HCT116 (cell line): ENCODE results near the gene KLHDC3. TPM values are rescaled to one million over a fixed set of nuclear protein-coding genes. Genes with fewer than 3 reads are reported as not detected.
"Not testable (repeated sequence)": the region's sequence is repeated elsewhere in the genome, so short reads cannot be mapped to it uniquely, and the experiment has no call there.

Experiments used
- ATAC-seq: fragments of 200-7000 bp; cut with Tn5 transposase; 2 replicates; pipeline ENCODE4 v1.9.1; 2020; ENCODE audit warnings: mild to moderate bottlenecking, moderate library complexity
- BruUV-seq: library from RNA; stranded (reverse); fragments of 400-500 nt; replicated peaks from 2 replicates; lab custom pipeline; 2021; lab: Mats Ljungman, UMichigan
- CTCF ChIA-PET: fragments of 300-600 bp; sonication (Branson Sonifier 250); formaldehyde crosslinking; loops from one replicate; lab custom pipeline; 2021; ENCODE audit warnings: antibody characterized with exemption; lab: Charles Lee
- POLR2A ChIA-PET: fragments of 300-600, 350-600 bp; sonication (Branson Sonifier 250); formaldehyde crosslinking; loops from one replicate; lab custom pipeline; 2021; ENCODE audit warnings: antibody characterized with exemption; lab: Charles Lee
- RAD21 ChIA-PET, 2 experiments: fragments of 300-600 bp; sonication (Branson Sonifier 250); formaldehyde crosslinking; loops; one replicate each; lab custom pipeline; 2023; ENCODE audit warnings: low total read pairs in 2 of 2; ENCODE audit not compliant: uncharacterized antibody in 2 of 2, unreplicated experiment in 2 of 2, low non-redundant PET in 1 of 2; lab: Charles Lee
- DNase-seq: peaks from one replicate; pipeline ENCODE4 v3.0.0-alpha.2; 2010; ENCODE audit warnings: low read depth, low spot score
- H2AFZ ChIP-seq: fragments of 200-600 bp; shearing (Covaris generic), sonication (generic); 2 replicates; pipeline ENCODE4 v1.6.1; 2017; ENCODE audit warnings: low read depth, mixed run types, mixed read lengths, antibody characterized with exemption, low read length; ENCODE audit not compliant: poor library complexity, severe bottlenecking
- H3K27ac ChIP-seq: 2 replicates; pipeline ENCODE4 v1.5.1; 2012; ENCODE audit warnings: low read depth, low read length
- H3K27me3 ChIP-seq: fragments of 200-600 bp; sonication (generic); 2 replicates; pipeline ENCODE4 v1.6.1; 2016; ENCODE audit warnings: mixed run types, low read length, mixed read lengths; ENCODE audit not compliant: insufficient read depth
- H3K36me3 ChIP-seq, 2 experiments: fragments of 200-500 bp in 1 of 2; fragments of 200-600 bp in 1 of 2; sonication (Bioruptor generic) in 1 of 2; sonication (generic) in 1 of 2; 2 replicates each; pipeline versions ENCODE4 v1.5.1 to v1.6.1; 2014 to 2016; ENCODE audit warnings: low read length in 2 of 2, inconsistent platforms in 1 of 2, mixed read lengths in 1 of 2, mixed run types in 1 of 2; ENCODE audit not compliant: insufficient read depth in 2 of 2, control insufficient read depth in 1 of 2
- H3K4me1 ChIP-seq, 2 experiments: fragments of 200-600 bp in 1 of 2; sonication (generic) in 1 of 2; 2 replicates each; pipeline versions ENCODE4 v1.5.1 to v1.6.1; 2012 to 2017; ENCODE audit warnings: low read length in 2 of 2, inconsistent platforms in 1 of 2, mild to moderate bottlenecking in 1 of 2, mixed read lengths in 1 of 2, mixed run types in 1 of 2, moderate library complexity in 1 of 2; ENCODE audit not compliant: insufficient read depth in 2 of 2, control insufficient read depth in 1 of 2
- H3K4me2 ChIP-seq: fragments of 200-600 bp; sonication (generic); 2 replicates; pipeline ENCODE4 v1.6.1; 2017; ENCODE audit warnings: mixed run types, low read length, mixed read lengths
- H3K4me3 ChIP-seq, 2 experiments: fragments of 200-600 bp in 1 of 2; sonication (generic) in 1 of 2; replicated peaks in 1 of 2; 2 replicates each; pipeline ENCODE4 v1.5.1; 2011 to 2016; ENCODE audit warnings: low read length in 2 of 2, control low read depth in 1 of 2, low read depth in 1 of 2, mild to moderate bottlenecking in 1 of 2, mixed read lengths in 1 of 2, mixed run types in 1 of 2
- H3K79me2 ChIP-seq: fragments of 200-600 bp; sonication (generic); 2 replicates; pipeline ENCODE4 v1.6.1; 2017; ENCODE audit warnings: mild to moderate bottlenecking, mixed run types, low read length, moderate library complexity, mixed read lengths; ENCODE audit not compliant: insufficient read depth
- H3K9ac ChIP-seq: fragments of 200-600 bp; sonication (generic); 2 replicates; pipeline ENCODE4 v1.6.1; 2016; ENCODE audit warnings: low read length, mixed read lengths
- H3K9me2 ChIP-seq: fragments of 200-600 bp; sonication (generic), shearing (Covaris generic); 2 replicates; pipeline ENCODE4 v1.6.1; 2017; ENCODE audit warnings: mixed run types, mild to moderate bottlenecking, moderate library complexity; ENCODE audit not compliant: insufficient read depth
- H3K9me3 ChIP-seq, 2 experiments: fragments of 200-500 bp in 1 of 2; fragments of 200-600 bp in 1 of 2; sonication (Bioruptor generic) in 1 of 2; sonication (generic) in 1 of 2; 2 replicates each; pipeline ENCODE4 v1.6.1; 2014 to 2017; ENCODE audit warnings: low read length in 2 of 2, mixed read lengths in 2 of 2, inconsistent platforms in 1 of 2, low read depth in 1 of 2, mild to moderate bottlenecking in 1 of 2, mixed run types in 1 of 2, moderate library complexity in 1 of 2; ENCODE audit not compliant: control insufficient read depth in 1 of 2, insufficient read depth in 1 of 2
- H4K20me1 ChIP-seq: fragments of 200-600 bp; sonication (generic), shearing (Covaris generic); 2 replicates; pipeline ENCODE4 v1.6.1; 2017; ENCODE audit warnings: mixed run types, mild to moderate bottlenecking, moderate library complexity; ENCODE audit not compliant: insufficient read depth
- CEBPB ChIP-seq: IDR thresholded peaks from 2 replicates; pipeline ENCODE4 v1.6.1; 2012; ENCODE audit warnings: low read depth
- POLR2A ChIP-seq: IDR thresholded peaks from 2 replicates; pipeline ENCODE4 v1.7.0; 2011; ENCODE audit warnings: borderline replicate concordance; ENCODE audit not compliant: insufficient read depth, insufficient read length; ENCODE audit errors: extremely low read depth
- RAD21 ChIP-seq: IDR thresholded peaks from 2 replicates; pipeline ENCODE4 v1.6.1; 2012; ENCODE audit warnings: low read depth, mild to moderate bottlenecking
- SRF ChIP-seq: IDR thresholded peaks from 2 replicates; pipeline ENCODE4 v1.6.1; 2012; ENCODE audit warnings: low read depth
- TCF7L2 ChIP-seq: IDR thresholded peaks from 2 replicates; pipeline ENCODE4 v1.7.0; 2011; ENCODE audit warnings: borderline replicate concordance, inconsistent platforms; ENCODE audit not compliant: insufficient read depth, insufficient read length; ENCODE audit errors: extremely low read depth
- YY1 ChIP-seq: IDR thresholded peaks from 2 replicates; pipeline ENCODE4 v1.6.1; 2011; ENCODE audit warnings: low read length, low read depth, moderate library complexity, mild to moderate bottlenecking; ENCODE audit not compliant: insufficient replicate concordance; ENCODE audit errors: extremely low read depth
- ZNF274 ChIP-seq: fragments of 200-500 bp; sonication (Bioruptor generic); IDR thresholded peaks from 2 replicates; pipeline ENCODE4 v1.6.1; 2014; ENCODE audit warnings: mild to moderate bottlenecking, low read depth, low read length, inconsistent platforms
- intact Hi-C: fragments of 100-400 bp; cut with micrococcal nuclease; formaldehyde crosslinking; loops from 2 replicates; pipeline ENCODE4 v1.10.0; 2022
- total RNA-seq: library from RNA; stranded (reverse); gene quantifications from one replicate; pipeline ENCODE4 v1.2.1, GENCODE V29; 2021; ENCODE audit not compliant: unreplicated experiment
- TF ChIP-seq, protein P1 (sequence below): IDR thresholded peaks from 2 replicates; pipeline ENCODE4 v1.6.1; 2012
- TF ChIP-seq, protein P2 (sequence below): IDR thresholded peaks from 2 replicates; pipeline ENCODE4 v1.6.1; 2012; ENCODE audit warnings: low read depth

The KLHDC3 gene
- total RNA-seq, 1 experiment from 2014 or later = 67.2 TPM

GRCh38 chr6:43038727-43039126 is 24.7 kb downstream of the KLHDC3 start:
- Histone ChIP-seq H3K9me2 (no peaks in the 10 kb centered on the region), H3K4me2 (no peak overlapping the region), H3K9ac (no peak overlapping the region), H3K27ac (no peak overlapping the region), H3K4me1 (no peaks in the 10 kb centered on the region), H3K9me3 (no peaks in the 10 kb centered on the region), H2AFZ (no peak overlapping the region), H3K4me3 (no peak overlapping the region), H3K27me3 (no peaks in the 10 kb centered on the region), H4K20me1 (no peaks in the 10 kb centered on the region), H3K79me2 (no peaks in the 10 kb centered on the region), H3K36me3 (peaks cover 7 to 13% of the 10 kb centered on the region in 2 experiments; a peak in 3 of 4 replicates)
- no TSS peak for BruUV-seq
- CTCF ChIA-PET = no interaction called here
- no peak for DNase-seq
- no peak for ATAC-seq
- intact Hi-C loops = no loop called here
- POLR2A ChIA-PET = no interaction called here
- RAD21 ChIA-PET = no interaction called here
- no peak for TF ChIP-seq CEBPB

DNA sequence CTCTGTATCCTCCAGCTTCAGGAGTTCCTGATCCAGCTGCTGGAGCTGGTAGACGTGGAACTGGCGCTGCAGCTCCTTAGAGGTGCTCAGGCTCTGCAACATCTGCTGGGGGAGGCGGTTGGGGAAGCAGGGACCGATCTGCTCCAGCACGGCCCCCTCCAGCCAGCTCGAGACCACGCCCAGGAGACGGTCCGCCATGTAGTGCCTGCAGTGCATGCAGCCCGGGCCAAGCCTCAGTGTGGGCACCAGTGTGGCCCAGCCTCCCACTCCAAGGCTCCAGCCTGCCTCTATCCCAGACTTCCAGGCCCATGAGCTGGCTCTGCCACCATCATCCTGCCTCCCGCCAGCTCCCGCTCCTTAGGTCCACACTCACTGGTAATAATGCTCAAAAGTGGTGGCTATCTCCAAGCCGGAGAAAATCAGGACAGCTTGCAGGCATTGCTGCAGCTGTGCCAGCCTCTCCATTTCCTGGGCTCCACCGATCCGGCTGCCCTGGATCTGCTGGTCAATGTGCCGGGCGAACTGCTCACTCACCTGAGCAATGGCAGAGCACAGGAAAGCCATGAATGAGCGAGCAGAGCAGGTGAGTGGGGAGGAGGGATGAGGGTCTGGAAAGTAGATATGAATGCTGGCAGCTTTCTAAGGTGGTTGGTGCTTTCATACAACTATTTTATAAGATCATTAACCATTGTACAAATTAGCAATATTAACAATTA is 26.7 kb downstream of the KLHDC3 start:
- H3K79me2 ChIP-seq = no peaks in the 10 kb centered on the region
- no peaks in the 10 kb centered on the region for H3K4me1 ChIP-seq
- H3K27ac ChIP-seq = no peak overlapping the region
- H3K9me3 ChIP-seq = no peaks in the 10 kb centered on the region
- ChIA-PET POLR2A (interaction anchor here (0.7 kb wide), 1 partner anchor 13 kb away, joined by 4 read pairs; the partner anchor contains the start of gene CUL7), RAD21 (no interaction called here), CTCF (no interaction called here)
- DNase-seq (no peak), ATAC-seq (no peak)
- peaks cover 0 to 13% of the 10 kb centered on the region in 2 experiments; a peak in 2 of 4 replicates for H3K36me3 ChIP-seq
- TF ChIP-seq RAD21 (no peak), ZNF274 (no peak), POLR2A (no peak), YY1 (no peak), SRF (no peak), TCF7L2 (no peak)
- TF ChIP-seq, protein P1, sequence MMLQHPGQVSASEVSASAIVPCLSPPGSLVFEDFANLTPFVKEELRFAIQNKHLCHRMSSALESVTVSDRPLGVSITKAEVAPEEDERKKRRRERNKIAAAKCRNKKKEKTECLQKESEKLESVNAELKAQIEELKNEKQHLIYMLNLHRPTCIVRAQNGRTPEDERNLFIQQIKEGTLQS = no peak
- TF ChIP-seq, protein P2, sequence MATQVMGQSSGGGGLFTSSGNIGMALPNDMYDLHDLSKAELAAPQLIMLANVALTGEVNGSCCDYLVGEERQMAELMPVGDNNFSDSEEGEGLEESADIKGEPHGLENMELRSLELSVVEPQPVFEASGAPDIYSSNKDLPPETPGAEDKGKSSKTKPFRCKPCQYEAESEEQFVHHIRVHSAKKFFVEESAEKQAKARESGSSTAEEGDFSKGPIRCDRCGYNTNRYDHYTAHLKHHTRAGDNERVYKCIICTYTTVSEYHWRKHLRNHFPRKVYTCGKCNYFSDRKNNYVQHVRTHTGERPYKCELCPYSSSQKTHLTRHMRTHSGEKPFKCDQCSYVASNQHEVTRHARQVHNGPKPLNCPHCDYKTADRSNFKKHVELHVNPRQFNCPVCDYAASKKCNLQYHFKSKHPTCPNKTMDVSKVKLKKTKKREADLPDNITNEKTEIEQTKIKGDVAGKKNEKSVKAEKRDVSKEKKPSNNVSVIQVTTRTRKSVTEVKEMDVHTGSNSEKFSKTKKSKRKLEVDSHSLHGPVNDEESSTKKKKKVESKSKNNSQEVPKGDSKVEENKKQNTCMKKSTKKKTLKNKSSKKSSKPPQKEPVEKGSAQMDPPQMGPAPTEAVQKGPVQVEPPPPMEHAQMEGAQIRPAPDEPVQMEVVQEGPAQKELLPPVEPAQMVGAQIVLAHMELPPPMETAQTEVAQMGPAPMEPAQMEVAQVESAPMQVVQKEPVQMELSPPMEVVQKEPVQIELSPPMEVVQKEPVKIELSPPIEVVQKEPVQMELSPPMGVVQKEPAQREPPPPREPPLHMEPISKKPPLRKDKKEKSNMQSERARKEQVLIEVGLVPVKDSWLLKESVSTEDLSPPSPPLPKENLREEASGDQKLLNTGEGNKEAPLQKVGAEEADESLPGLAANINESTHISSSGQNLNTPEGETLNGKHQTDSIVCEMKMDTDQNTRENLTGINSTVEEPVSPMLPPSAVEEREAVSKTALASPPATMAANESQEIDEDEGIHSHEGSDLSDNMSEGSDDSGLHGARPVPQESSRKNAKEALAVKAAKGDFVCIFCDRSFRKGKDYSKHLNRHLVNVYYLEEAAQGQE = no peak
- intact Hi-C loops = no loop called here
- H3K4me2 ChIP-seq = no peak overlapping the region
- BruUV-seq = no TSS peak
- no peak overlapping the region for H3K4me3 ChIP-seq
- H3K27me3 ChIP-seq = no peaks in the 10 kb centered on the region
- no peaks in the 10 kb centered on the region for H4K20me1 ChIP-seq
- no peak overlapping the region for H3K9ac ChIP-seq
- no peak overlapping the region for H2AFZ ChIP-seq
- no peaks in the 10 kb centered on the region for H3K9me2 ChIP-seq

- H3K27me3 ChIP-seq, intact Hi-C loops, H2AFZ ChIP-seq, H3K79me2 ChIP-seq, RAD21 ChIA-PET, CTCF ChIA-PET, H3K9ac ChIP-seq, BruUV-seq, H3K9me3 ChIP-seq, H3K9me2 ChIP-seq, ATAC-seq, POLR2A ChIA-PET, DNase-seq, H3K4me2 ChIP-seq, H4K20me1 ChIP-seq, H3K4me1 ChIP-seq, H3K4me3 ChIP-seq, H3K27ac ChIP-seq: not testable (repeated sequence)
- peaks cover 0 to 13% of the 10 kb centered on the region in 2 experiments; a peak in 2 of 4 replicates for H3K36me3 ChIP-seq
Measured at GRCh38 chr6:43041475-43041874, 27.4 kb downstream of the KLHDC3 start.
